ENCODE results near the gene AZGP1. TPM values are rescaled to one million over a fixed set of nuclear protein-coding genes. Genes with fewer than 3 reads are reported as not detected.

AZGP1 gene
- total RNA-seq (2021): 1.6 to 2.7 TPM (median 1.8 TPM) in 3 replicates
- percentile 24 among the genes with signal in this experiment for Bru-seq, nascent RNA
- long read RNA-seq, experiment 1, partial matches to known transcripts: 0 of 3 reads
- long read RNA-seq, experiment 1, other reads (novel, unspliced or antisense): 2 of 3 reads
- long read RNA-seq, experiment 2, partial matches to known transcripts: 0 of 2 reads
- long read RNA-seq, experiment 2, other reads (novel, unspliced or antisense): 0 of 2 reads
- long read RNA-seq, experiment 3: 0 reads

DNA sequence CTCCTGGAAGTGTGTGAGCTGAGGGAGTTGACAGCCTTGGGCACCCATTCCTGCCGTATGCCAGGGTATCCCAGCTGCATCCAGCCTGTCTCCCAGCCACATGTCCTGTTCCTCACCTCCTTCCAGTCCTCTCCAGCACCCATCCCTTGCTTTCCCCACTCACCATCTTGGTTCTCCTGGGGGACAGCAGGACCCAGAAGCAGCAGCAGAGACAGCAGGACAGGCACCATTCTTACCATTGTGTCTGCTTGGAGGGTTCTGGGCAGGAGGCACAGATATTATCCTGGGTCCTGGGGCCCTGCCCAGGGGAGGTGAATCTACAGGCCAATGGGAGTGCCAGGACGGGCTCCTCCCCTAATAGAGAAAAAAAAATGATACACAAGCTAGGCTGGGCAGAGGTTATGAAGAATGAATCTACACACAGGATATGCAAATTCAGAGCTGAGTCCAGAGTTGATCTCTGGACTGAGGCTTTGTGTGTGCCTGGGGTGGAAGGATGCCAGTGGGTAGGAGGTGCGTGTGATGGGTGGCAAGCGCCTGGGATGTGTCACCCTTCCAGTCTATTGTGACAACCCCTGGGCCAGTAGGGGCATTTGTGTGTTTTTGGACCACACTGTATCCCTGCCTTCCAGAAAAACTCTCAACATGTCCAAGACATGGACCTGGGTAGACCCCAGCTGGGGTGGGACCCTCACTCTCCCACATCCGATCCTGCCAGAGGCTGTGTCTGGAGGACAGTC is at the start of gene AZGP1:
Gene AZGP1 (minus strand): TSS at position 250 of the 740 bp plus-strand sequence. CDS start 11 bp downstream, at position 239.
- POLR2A ChIA-PET: no interaction called here
- CTCF ChIA-PET: interaction anchor here (1.6 to 2.4 kb wide), 2 partner anchors 46 to 62 kb away, joined by 4 to 7 read pairs; partner anchors contain the start of gene GJC3
- peaks cover 8% of the 10 kb centered on the region for H3K9me3 Mint-ChIP-seq

DNA sequence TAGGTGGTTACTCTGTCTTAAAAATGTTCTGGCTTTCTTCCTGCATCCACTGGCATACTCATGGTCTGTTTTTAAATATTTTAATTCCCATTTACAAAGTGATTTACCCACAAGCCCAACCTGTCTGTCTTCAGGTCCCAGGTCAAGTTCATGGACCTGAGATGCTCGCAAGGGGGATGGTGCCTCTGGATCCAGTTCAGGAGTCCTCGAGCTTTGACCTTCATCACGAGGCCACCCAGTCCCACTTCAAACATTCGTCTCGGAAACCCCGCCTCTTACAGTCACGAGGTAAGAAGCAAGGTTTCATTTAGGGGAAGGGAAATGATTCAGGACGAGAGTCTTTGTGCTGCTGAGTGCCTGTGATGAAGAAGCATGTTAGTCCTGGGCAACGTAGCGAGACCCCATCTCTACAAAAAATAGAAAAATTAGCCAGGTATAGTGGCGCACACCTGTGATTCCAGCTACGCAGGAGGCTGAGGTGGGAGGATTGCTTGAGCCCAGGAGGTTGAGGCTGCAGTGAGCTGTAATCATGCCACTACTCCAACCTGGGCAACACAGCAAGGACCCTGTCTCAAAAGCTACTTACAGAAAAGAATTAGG is 48.3 kb upstream of the AZGP1 start:
- Mint-ChIP-seq H3K9me3 (no peaks in the 10 kb centered on the region), H3K4me3 (no peak overlapping the region), H3K36me3 (peaks cover 45% of the 10 kb centered on the region), H3K27me3 (ENCODE audit: low read depth) (no peaks in the 10 kb centered on the region), H3K4me1 (peaks cover 10% of the 10 kb centered on the region), H3K27ac (no peak overlapping the region)
- DNase-seq (ENCODE audit: low spot score): no peak
- POLR2A ChIA-PET: no interaction called here
- CTCF ChIA-PET: no interaction called here
- ATAC-seq: no peak
- TF ChIP-seq GTF2I (CRISPR knock-in tag; conservative IDR thresholded peaks at IDR 0.05): no peak
- no peak for TF ChIP-seq CBFB (CRISPR knock-in tag; IDR thresholded peaks at IDR 0.05; ENCODE audit: low read depth)
- no peak for TF ChIP-seq IRF2 (CRISPR knock-in tag; IDR thresholded peaks at IDR 0.05; ENCODE audit: borderline replicate concordance, low read depth)
- TF ChIP-seq, protein P1, sequence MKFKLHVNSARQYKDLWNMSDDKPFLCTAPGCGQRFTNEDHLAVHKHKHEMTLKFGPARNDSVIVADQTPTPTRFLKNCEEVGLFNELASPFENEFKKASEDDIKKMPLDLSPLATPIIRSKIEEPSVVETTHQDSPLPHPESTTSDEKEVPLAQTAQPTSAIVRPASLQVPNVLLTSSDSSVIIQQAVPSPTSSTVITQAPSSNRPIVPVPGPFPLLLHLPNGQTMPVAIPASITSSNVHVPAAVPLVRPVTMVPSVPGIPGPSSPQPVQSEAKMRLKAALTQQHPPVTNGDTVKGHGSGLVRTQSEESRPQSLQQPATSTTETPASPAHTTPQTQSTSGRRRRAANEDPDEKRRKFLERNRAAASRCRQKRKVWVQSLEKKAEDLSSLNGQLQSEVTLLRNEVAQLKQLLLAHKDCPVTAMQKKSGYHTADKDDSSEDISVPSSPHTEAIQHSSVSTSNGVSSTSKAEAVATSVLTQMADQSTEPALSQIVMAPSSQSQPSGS (CRISPR knock-in tag; IDR thresholded peaks at IDR 0.05; ENCODE audit: borderline replicate concordance, low read depth): no peak
- no peak for TF ChIP-seq ZNF317 (CRISPR knock-in tag; IDR thresholded peaks at IDR 0.05; ENCODE audit: borderline replicate concordance, low read depth)
- TF ChIP-seq NR1H2 (CRISPR knock-in tag; IDR thresholded peaks at IDR 0.05): no peak
- TF ChIP-seq ZBTB43 (CRISPR knock-in tag; IDR thresholded peaks at IDR 0.05): no peak
- TF ChIP-seq SMAD3 (CRISPR knock-in tag; IDR thresholded peaks at IDR 0.05; ENCODE audit: borderline replicate concordance): no peak
- no peak for TF ChIP-seq TP53 (CRISPR knock-in tag; IDR thresholded peaks at IDR 0.05)
- TF ChIP-seq, protein P2, sequence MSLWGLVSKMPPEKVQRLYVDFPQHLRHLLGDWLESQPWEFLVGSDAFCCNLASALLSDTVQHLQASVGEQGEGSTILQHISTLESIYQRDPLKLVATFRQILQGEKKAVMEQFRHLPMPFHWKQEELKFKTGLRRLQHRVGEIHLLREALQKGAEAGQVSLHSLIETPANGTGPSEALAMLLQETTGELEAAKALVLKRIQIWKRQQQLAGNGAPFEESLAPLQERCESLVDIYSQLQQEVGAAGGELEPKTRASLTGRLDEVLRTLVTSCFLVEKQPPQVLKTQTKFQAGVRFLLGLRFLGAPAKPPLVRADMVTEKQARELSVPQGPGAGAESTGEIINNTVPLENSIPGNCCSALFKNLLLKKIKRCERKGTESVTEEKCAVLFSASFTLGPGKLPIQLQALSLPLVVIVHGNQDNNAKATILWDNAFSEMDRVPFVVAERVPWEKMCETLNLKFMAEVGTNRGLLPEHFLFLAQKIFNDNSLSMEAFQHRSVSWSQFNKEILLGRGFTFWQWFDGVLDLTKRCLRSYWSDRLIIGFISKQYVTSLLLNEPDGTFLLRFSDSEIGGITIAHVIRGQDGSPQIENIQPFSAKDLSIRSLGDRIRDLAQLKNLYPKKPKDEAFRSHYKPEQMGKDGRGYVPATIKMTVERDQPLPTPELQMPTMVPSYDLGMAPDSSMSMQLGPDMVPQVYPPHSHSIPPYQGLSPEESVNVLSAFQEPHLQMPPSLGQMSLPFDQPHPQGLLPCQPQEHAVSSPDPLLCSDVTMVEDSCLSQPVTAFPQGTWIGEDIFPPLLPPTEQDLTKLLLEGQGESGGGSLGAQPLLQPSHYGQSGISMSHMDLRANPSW (CRISPR knock-in tag; conservative IDR thresholded peaks at IDR 0.05; ENCODE audit: low read depth): no peak
- TF ChIP-seq ZNF121 (CRISPR knock-in tag; IDR thresholded peaks at IDR 0.05): no peak
- no peak for TF ChIP-seq TCF7 (CRISPR knock-in tag; IDR thresholded peaks at IDR 0.05; ENCODE audit: low read depth)

More for the DNA sequence above, at the start of gene AZGP1:
- no peak within 1 kb of the TSS for H3K27ac Mint-ChIP-seq
- ATAC-seq (no peak), DNase-seq (ENCODE audit: low spot score) (no peak)
- H3K27me3 Mint-ChIP-seq (ENCODE audit: low read depth): no peaks in the 10 kb centered on the region; the same call in 1 of the 2 replicates
- no peaks in the 10 kb centered on the region for H3K36me3 Mint-ChIP-seq
- H3K4me1 Mint-ChIP-seq: peaks cover 18% of the 10 kb centered on the region
- TF ChIP-seq ZNF423 (CRISPR knock-in tag; IDR thresholded peaks at IDR 0.05) (no peak), GABPB1 (CRISPR knock-in tag; IDR thresholded peaks at IDR 0.05) (peak; percentile 41; the same call in 1 of the 2 replicates)
- no peak within 1 kb of the TSS for H3K4me3 Mint-ChIP-seq

- H3K36me3 Mint-ChIP-seq: peaks cover 44% of the 10 kb centered on the region
- TF ChIP-seq, protein P3, sequence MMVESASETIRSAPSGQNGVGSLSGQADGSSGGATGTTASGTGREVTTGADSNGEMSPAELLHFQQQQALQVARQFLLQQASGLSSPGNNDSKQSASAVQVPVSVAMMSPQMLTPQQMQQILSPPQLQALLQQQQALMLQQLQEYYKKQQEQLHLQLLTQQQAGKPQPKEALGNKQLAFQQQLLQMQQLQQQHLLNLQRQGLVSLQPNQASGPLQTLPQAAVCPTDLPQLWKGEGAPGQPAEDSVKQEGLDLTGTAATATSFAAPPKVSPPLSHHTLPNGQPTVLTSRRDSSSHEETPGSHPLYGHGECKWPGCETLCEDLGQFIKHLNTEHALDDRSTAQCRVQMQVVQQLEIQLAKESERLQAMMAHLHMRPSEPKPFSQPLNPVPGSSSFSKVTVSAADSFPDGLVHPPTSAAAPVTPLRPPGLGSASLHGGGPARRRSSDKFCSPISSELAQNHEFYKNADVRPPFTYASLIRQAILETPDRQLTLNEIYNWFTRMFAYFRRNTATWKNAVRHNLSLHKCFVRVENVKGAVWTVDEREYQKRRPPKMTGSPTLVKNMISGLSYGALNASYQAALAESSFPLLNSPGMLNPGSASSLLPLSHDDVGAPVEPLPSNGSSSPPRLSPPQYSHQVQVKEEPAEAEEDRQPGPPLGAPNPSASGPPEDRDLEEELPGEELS (CRISPR knock-in tag; IDR thresholded peaks at IDR 0.05): no peak
- TF ChIP-seq ATF1 (CRISPR knock-in tag; IDR thresholded peaks at IDR 0.05) (no peak), E2F1 (CRISPR knock-in tag; IDR thresholded peaks at IDR 0.05) (no peak)
- H3K4me3 Mint-ChIP-seq: no peak overlapping the region
- H3K27ac Mint-ChIP-seq: no peak overlapping the region
- no peaks in the 10 kb centered on the region for H3K27me3 Mint-ChIP-seq (ENCODE audit: low read depth)
- peaks cover 10% of the 10 kb centered on the region for H3K4me1 Mint-ChIP-seq
- H3K9me3 Mint-ChIP-seq: no peaks in the 10 kb centered on the region
- ChIA-PET CTCF (no interaction called here), POLR2A (interaction anchor here (0.6 kb wide), 1 partner anchor 20 kb away, joined by 4 read pairs; no protein-coding TSS in a partner anchor)
- no peak for DNase-seq (ENCODE audit: low spot score)
- ATAC-seq: no peak
Observed at GRCh38 chr7:100023526-100023925, 47.7 kb upstream of the AZGP1 start.

Data from WTC11 (cell line).